Liver (tissue), 9 donors: Measurements from ENCODE around the gene TCAP. TPM values are rescaled to one million over a fixed set of nuclear protein-coding genes. Genes with fewer than 3 reads are reported as not detected.

ENCODE experiments used
- DNase-seq: peaks from one replicate; pipeline ENCODE4 v3.0.0-alpha.2; 2017; ENCODE audit warnings: low spot score
- H3K27ac ChIP-seq, 2 donors: one replicate each; pipeline ENCODE4 v1.7.0; 2013; ENCODE audit warnings: inconsistent platforms in 2 of 2, low read length in 2 of 2, control low read depth in 1 of 2, low read depth in 1 of 2, mild to moderate bottlenecking in 1 of 2
- H3K27me3 ChIP-seq, 4 donors: one replicate each; pipeline versions ENCODE4 v1.6.1 to v1.7.0; 2013; ENCODE audit warnings: low read length in 3 of 4, inconsistent platforms in 1 of 4, mild to moderate bottlenecking in 1 of 4, moderate library complexity in 1 of 4; ENCODE audit not compliant: control insufficient read depth in 4 of 4, insufficient read depth in 4 of 4
- H3K36me3 ChIP-seq, 4 donors: one replicate each; pipeline versions ENCODE4 v1.6.1 to v1.7.0; 2013; ENCODE audit warnings: low read length in 3 of 4, mild to moderate bottlenecking in 3 of 4, low read depth in 1 of 4, moderate library complexity in 1 of 4; ENCODE audit not compliant: control insufficient read depth in 4 of 4, insufficient read depth in 3 of 4
- H3K4me1 ChIP-seq, 4 donors: one replicate each; pipeline versions ENCODE4 v1.6.1 to v1.7.0; 2013; ENCODE audit warnings: low read length in 3 of 4, mild to moderate bottlenecking in 3 of 4, moderate library complexity in 1 of 4; ENCODE audit not compliant: control insufficient read depth in 4 of 4, insufficient read depth in 4 of 4
- H3K4me3 ChIP-seq, 3 donors: one replicate each; pipeline versions ENCODE4 v1.6.1 to v1.7.0; 2013; ENCODE audit warnings: low read length in 3 of 3, control low read depth in 1 of 3, low read depth in 1 of 3, mild to moderate bottlenecking in 1 of 3
- H3K9ac ChIP-seq, 2 donors: one replicate each; pipeline ENCODE4 v1.7.0; 2013; ENCODE audit warnings: low read length in 2 of 2, mild to moderate bottlenecking in 2 of 2, moderate library complexity in 2 of 2, control low read depth in 1 of 2, low read depth in 1 of 2
- H3K9me3 ChIP-seq, 4 donors: one replicate each; pipeline versions ENCODE4 v1.6.1 to v1.7.0; 2013; ENCODE audit warnings: low read length in 3 of 4; ENCODE audit not compliant: control insufficient read depth in 4 of 4
- CTCF ChIP-seq: fragments of 150-350 bp; IDR thresholded peaks from 2 replicates; pipeline ENCODE4 v1.5.1; 2017; ENCODE audit warnings: improper control_type of control experiment, low read depth, low read length; ENCODE audit not compliant: missing input control
- EGR1 ChIP-seq, 2 donors: IDR thresholded peaks; 2 replicates each; pipeline ENCODE4 v1.6.1; 2016 to 2018; ENCODE audit warnings: antibody characterized with exemption in 2 of 2, low read depth in 2 of 2
- FOXA1 ChIP-seq: IDR thresholded peaks from 2 replicates; pipeline ENCODE4 v1.6.1; 2016; ENCODE audit warnings: antibody characterized with exemption
- FOXA2 ChIP-seq: IDR thresholded peaks from 2 replicates; pipeline ENCODE4 v1.6.1; 2016; ENCODE audit warnings: antibody characterized with exemption
- GABPA ChIP-seq, 2 donors: IDR thresholded peaks in 1 of 2; conservative IDR thresholded peaks in 1 of 2; 2 replicates each; pipeline ENCODE4 v1.6.1; 2016; ENCODE audit warnings: antibody characterized with exemption in 2 of 2, mild to moderate bottlenecking in 1 of 2, moderate library complexity in 1 of 2
- HNF4A ChIP-seq, 2 donors: conservative IDR thresholded peaks; 2 replicates each; pipeline ENCODE4 v1.6.1; 2016; ENCODE audit warnings: antibody characterized with exemption in 2 of 2, mild to moderate bottlenecking in 2 of 2
- HNF4G ChIP-seq: IDR thresholded peaks from 2 replicates; pipeline ENCODE4 v1.6.1; 2016; ENCODE audit warnings: antibody characterized with exemption
- JUND ChIP-seq, 2 donors: IDR thresholded peaks; 2 replicates each; pipeline ENCODE4 v1.6.1; 2016; ENCODE audit warnings: antibody characterized with exemption in 2 of 2
- NR2F2 ChIP-seq: IDR thresholded peaks from 2 replicates; pipeline ENCODE4 v1.6.1; 2016; ENCODE audit warnings: antibody characterized with exemption
- RAD21 ChIP-seq, 2 donors: IDR thresholded peaks; 2 replicates each; pipeline ENCODE4 v1.6.1; 2016; ENCODE audit warnings: antibody characterized with exemption in 2 of 2, mild to moderate bottlenecking in 2 of 2
- RXRA ChIP-seq, 2 donors: IDR thresholded peaks; 2 replicates each; pipeline ENCODE4 v1.6.1; 2017 to 2018; ENCODE audit warnings: antibody characterized with exemption in 2 of 2, mild to moderate bottlenecking in 1 of 2
- SP1 ChIP-seq: IDR thresholded peaks from 2 replicates; pipeline ENCODE4 v1.6.1; 2018; ENCODE audit warnings: antibody characterized with exemption, mild to moderate bottlenecking
- TAF1 ChIP-seq: conservative IDR thresholded peaks from 2 replicates; pipeline ENCODE4 v1.6.1; 2016; ENCODE audit warnings: antibody characterized with exemption, mild to moderate bottlenecking
- YY1 ChIP-seq: IDR thresholded peaks from 2 replicates; pipeline ENCODE4 v1.6.1; 2016; ENCODE audit warnings: antibody characterized with exemption, mild to moderate bottlenecking
- ZBTB33 ChIP-seq: IDR thresholded peaks from 2 replicates; pipeline ENCODE4 v1.6.1; 2016; ENCODE audit warnings: antibody characterized with exemption
- WGBS: extraction: QIAGEN DNeasy Blood & Tissue Kit; methylation state at CpG from one replicate; pipeline ENCODE4 v1.1.7; 2013; 5-methylcytosine and 5-hydroxymethylcytosine counted together
- polyA plus RNA-seq, 2 donors: library from polyadenylated mRNA; stranded (reverse) in 1 of 2; unstranded in 1 of 2; fragments of 200-250 nt in 1 of 2; fragments of >200 nt in 1 of 2; fragmentation: Nextera tagmentation in 1 of 2; extraction: Ambion mirVana in 1 of 2; gene quantifications; one replicate each; pipeline versions ENCODE4 v1.2.1 to v1.2.3, GENCODE V29; 2013 to 2015
- total RNA-seq, 2 donors: library from RNA; depleted of rRNA; stranded (reverse); fragments of >200 nt; gene quantifications; one replicate each; pipeline ENCODE4 v1.2.3, GENCODE V29; 2014
- TF ChIP-seq, protein P1 (sequence below): IDR thresholded peaks from 2 replicates; pipeline ENCODE4 v1.6.1; 2016; ENCODE audit warnings: antibody characterized with exemption
- TF ChIP-seq, protein P2 (sequence below): IDR thresholded peaks from 2 replicates; pipeline ENCODE4 v1.6.1; 2016; ENCODE audit warnings: antibody characterized with exemption
- donor health status: healthy.
- donor health status: healthy.
- donor health status: healthy.
- donor health status: healthy.
- donor health status: healthy.

Gene TCAP
- total and polyA plus RNA-seq, 4 donors: 0.14 to 0.67 (median 0.22) TPM; not detected in 1

- DNase-seq: no peak
- no peak for TF ChIP-seq HNF4A (conservative IDR thresholded peaks at IDR 0.05)
- TF ChIP-seq SP1: no peak
- TF ChIP-seq EGR1 (IDR thresholded peaks at IDR 0.05; ENCODE audit: low read depth in 2 of 2): no peak
- no peak for TF ChIP-seq RXRA (IDR thresholded peaks at IDR 0.05)
- no peak for TF ChIP-seq TAF1
- no peak for TF ChIP-seq FOXA2
- TF ChIP-seq CTCF: no peak
- TF ChIP-seq ZBTB33: no peak
- TF ChIP-seq GABPA (IDR thresholded peaks at IDR 0.05 in 1 of 2, conservative IDR thresholded peaks at IDR 0.05 in 1 of 2): no peak
- TF ChIP-seq FOXA1: no peak
- no peak for TF ChIP-seq RAD21 (IDR thresholded peaks at IDR 0.05)
- TF ChIP-seq, protein P1, sequence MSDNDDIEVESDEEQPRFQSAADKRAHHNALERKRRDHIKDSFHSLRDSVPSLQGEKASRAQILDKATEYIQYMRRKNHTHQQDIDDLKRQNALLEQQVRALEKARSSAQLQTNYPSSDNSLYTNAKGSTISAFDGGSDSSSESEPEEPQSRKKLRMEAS: no peak
- TF ChIP-seq HNF4G: no peak
- TF ChIP-seq JUND (IDR thresholded peaks at IDR 0.05): no peak
- Histone ChIP-seq H3K27ac (no peak overlapping the region), H3K4me1 (peaks cover 1 to 12% (median 7%) of the 10 kb centered on the region in 4 donors), H3K4me3 (no peak overlapping the region), H3K27me3 (peaks cover 0 to 6% (median 3%) of the 10 kb centered on the region in 4 donors), H3K36me3 (no peaks in the 10 kb centered on the region), H3K9ac (no peak overlapping the region), H3K9me3 (no peaks in the 10 kb centered on the region)
- WGBS: 31% methylated on average over 6 of the region's 6 CpGs
These were observed 33.7 kb upstream of the TCAP start for GRCh38 chr17:39631403-39631802.

GRCh38 chr17:39632153-39632941, 32.8 kb upstream of the TCAP start:
- H3K36me3 ChIP-seq: no peaks in the 10 kb centered on the region
- no peak for DNase-seq
- no peak overlapping the region for H3K4me3 ChIP-seq
- WGBS: 57% methylated on average over 13 of the region's 13 CpGs
- H3K27ac ChIP-seq: no peak overlapping the region
- no peaks in the 10 kb centered on the region for H3K9me3 ChIP-seq
- TF ChIP-seq CTCF (no peak), HNF4G (no peak), YY1 (no peak), RXRA (IDR thresholded peaks at IDR 0.05) (no peak), TAF1 (no peak), NR2F2 (no peak), FOXA2 (no peak), HNF4A (conservative IDR thresholded peaks at IDR 0.05) (no peak), EGR1 (IDR thresholded peaks at IDR 0.05; ENCODE audit: low read depth in 2 of 2) (no peak), GABPA (IDR thresholded peaks at IDR 0.05 in 1 of 2, conservative IDR thresholded peaks at IDR 0.05 in 1 of 2) (no peak), FOXA1 (no peak), JUND (IDR thresholded peaks at IDR 0.05) (no peak), ZBTB33 (no peak)
- TF ChIP-seq, protein P2, sequence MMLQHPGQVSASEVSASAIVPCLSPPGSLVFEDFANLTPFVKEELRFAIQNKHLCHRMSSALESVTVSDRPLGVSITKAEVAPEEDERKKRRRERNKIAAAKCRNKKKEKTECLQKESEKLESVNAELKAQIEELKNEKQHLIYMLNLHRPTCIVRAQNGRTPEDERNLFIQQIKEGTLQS: no peak
- no peak overlapping the region for H3K9ac ChIP-seq
- peaks cover 3 to 11% (median 6%) of the 10 kb centered on the region in 4 donors for H3K4me1 ChIP-seq
- peaks cover 0 to 2% (median under 1%) of the 10 kb centered on the region in 4 donors for H3K27me3 ChIP-seq
